ENCODE results near the gene GPI.

- TF ChIP-seq CTCF (IDR thresholded peaks at IDR 0.05) (no peak), POLR2AphosphoS5 (IDR thresholded peaks at IDR 0.05; ENCODE audit: low read depth, low read length) (no peak)
These were observed 53.3 kb downstream of the GPI start for GRCh38 chr19:34418300-34418699.

Measured in Panc1 (cell line).